Left ventricle myocardium inferior (tissue), 1 donor: Measurements from ENCODE around the gene YPEL3. TPM values are rescaled to one million over a fixed set of nuclear protein-coding genes. Genes with fewer than 3 reads are reported as not detected.

Source experiments
- DNase-seq: peaks from one replicate; pipeline ENCODE4 v3.0.0-alpha.2; 2020
- H3K27ac ChIP-seq: fragments of 200-600 bp; replicated peaks from 2 replicates; pipeline ENCODE4 v1.8.0; 2021
- H3K27me3 ChIP-seq: fragments of 200-600 bp; 2 replicates; pipeline ENCODE4 v1.8.0; 2021; ENCODE audit warnings: low read depth
- H3K36me3 ChIP-seq: fragments of 200-600 bp; 2 replicates; pipeline ENCODE4 v1.8.0; 2021
- H3K4me1 ChIP-seq: fragments of 200-600 bp; 2 replicates; pipeline ENCODE4 v1.8.0; 2021
- H3K4me3 ChIP-seq: fragments of 200-600 bp; 2 replicates; pipeline ENCODE4 v1.8.0; 2021; ENCODE audit warnings: mild to moderate bottlenecking, moderate library complexity
- H3K9me3 ChIP-seq: fragments of 200-600 bp; replicated peaks from 2 replicates; pipeline ENCODE4 v1.8.0; 2021
- CTCF ChIP-seq: fragments of 200-600 bp; IDR thresholded peaks from 2 replicates; pipeline ENCODE4 v1.8.0; 2021; ENCODE audit warnings: antibody characterized with exemption, mild to moderate bottlenecking, borderline replicate concordance
- intact Hi-C: fragments of 100-400 bp; cut with micrococcal nuclease; formaldehyde crosslinking; loops from one replicate; pipeline ENCODE4 v1.11.0; 2022
- total RNA-seq: library from RNA; stranded (reverse); fragmentation: NEBNext Ultra II Directional; extraction: Animal tissue kit (Norgen Biotek cat#: 25700); gene quantifications from one replicate; pipeline ENCODE4 v1.2.1, GENCODE V29; 2021
- donor health status: DM: no; HTN: yes; CAD: no; lungs with severe emphysema.

Gene YPEL3
- total RNA-seq, 1 donor from 2014 or later: 54.4 TPM

- TF ChIP-seq CTCF: no peak
- DNase-seq: no peak
- Histone ChIP-seq H3K36me3 (peaks cover 66% of the 10 kb centered on the region), H3K27me3 (no peaks in the 10 kb centered on the region), H3K9me3 (no peaks in the 10 kb centered on the region), H3K4me1 (peaks cover 27% of the 10 kb centered on the region), H3K27ac (peak overlapping the region; percentile 62), H3K4me3 (no peak overlapping the region)
- intact Hi-C loops: no loop called here
Measured at GRCh38 chr16:30084096-30084815, 11.8 kb downstream of the YPEL3 start.

DNA sequence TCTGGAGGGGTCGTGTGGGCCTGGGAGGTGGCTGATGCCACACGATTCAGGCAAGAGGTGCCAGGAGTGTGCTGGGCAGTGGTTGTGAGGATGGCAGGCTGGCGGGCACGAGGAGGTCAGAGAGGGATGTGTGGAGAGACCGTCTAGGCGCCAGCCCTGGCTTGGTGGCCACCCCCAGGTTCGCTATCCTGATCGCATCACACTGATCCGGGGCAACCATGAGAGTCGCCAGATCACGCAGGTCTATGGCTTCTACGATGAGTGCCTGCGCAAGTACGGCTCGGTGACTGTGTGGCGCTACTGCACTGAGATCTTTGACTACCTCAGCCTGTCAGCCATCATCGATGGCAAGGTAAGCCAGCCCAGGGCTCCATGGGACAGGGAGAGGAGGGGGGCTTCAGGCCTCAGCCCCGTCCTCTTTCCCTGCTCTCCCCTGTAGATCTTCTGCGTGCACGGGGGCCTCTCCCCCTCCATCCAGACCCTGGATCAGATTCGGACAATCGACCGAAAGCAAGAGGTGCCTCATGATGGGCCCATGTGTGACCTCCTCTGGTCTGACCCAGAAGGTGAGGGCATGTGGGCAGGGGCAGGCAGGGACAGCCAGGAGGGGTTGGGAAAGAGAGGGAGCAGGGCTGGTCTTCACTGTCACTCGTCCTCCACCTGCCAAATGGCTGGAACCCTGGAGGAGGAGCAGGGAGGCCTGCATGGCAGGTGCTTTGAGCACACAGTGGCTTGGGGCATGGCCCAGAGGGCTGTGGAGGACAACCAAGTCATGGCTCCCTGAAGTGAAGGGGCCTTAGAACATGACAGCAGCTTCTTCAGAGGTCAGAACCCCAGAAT is 12.6 kb downstream of the YPEL3 start:
- H3K4me1 ChIP-seq: peaks cover 35% of the 10 kb centered on the region
- TF ChIP-seq CTCF: no peak
- H3K27me3 ChIP-seq: no peaks in the 10 kb centered on the region
- H3K9me3 ChIP-seq: no peaks in the 10 kb centered on the region
- H3K36me3 ChIP-seq: peaks cover 74% of the 10 kb centered on the region
- no peak for DNase-seq
- intact Hi-C loops: no loop called here
- H3K4me3 ChIP-seq: no peak overlapping the region
- H3K27ac ChIP-seq: no peak overlapping the region

DNA sequence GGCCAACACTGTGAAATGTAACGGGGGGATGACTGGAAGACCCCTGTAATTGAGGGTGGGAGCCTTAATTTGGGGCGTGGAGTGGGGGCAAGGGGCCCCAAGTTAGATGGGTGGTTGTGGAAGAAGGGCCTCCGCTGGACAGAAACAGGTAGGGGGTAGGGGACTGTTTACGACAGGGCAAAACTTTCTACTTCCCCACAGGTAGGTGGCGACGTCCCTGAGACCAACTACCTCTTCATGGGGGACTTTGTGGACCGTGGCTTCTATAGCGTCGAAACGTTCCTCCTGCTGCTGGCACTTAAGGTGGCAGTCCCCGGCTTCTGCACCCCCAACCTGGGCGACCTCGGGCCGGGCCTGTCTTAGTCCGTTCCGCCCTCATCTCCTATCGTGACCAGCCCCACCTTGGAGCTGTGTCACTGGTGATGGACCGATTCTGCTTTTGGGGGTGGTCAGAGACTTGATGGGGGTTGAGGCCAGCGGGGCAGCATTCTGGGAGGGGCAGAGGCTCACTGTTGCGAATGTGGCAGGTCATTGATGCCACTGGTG is 13.4 kb downstream of the YPEL3 start:
- no peaks in the 10 kb centered on the region for H3K9me3 ChIP-seq
- intact Hi-C loops: no loop called here
- no peak overlapping the region for H3K27ac ChIP-seq
- no peaks in the 10 kb centered on the region for H3K27me3 ChIP-seq
- no peak overlapping the region for H3K4me3 ChIP-seq
- H3K4me1 ChIP-seq: peaks cover 43% of the 10 kb centered on the region
- no peak for TF ChIP-seq CTCF
- H3K36me3 ChIP-seq: peaks cover 80% of the 10 kb centered on the region
- no peak for DNase-seq

DNA sequence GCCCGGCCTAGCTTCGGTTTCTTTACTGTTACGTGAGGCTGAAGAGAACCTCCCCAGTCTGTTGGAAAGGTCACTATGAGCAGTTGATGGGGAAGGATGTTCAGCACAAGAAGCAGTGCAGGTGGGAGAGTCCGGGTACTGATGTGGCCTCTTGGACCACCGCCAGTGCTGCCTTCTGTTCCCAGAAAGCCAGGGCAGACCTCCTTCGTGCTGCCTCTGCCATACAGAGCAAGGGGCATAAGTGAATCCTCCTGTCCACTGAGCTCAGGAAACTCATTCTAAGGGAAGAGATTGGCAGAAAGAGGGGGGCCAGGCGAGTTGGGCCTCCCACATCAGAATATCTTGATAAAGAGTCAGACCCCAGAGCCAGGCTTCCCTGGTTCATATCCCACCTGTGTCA is 16.5 kb downstream of the YPEL3 start:
- DNase-seq: no peak
- H3K36me3 ChIP-seq: peaks cover 71% of the 10 kb centered on the region
- H3K4me1 ChIP-seq: peaks cover 54% of the 10 kb centered on the region
- no peak overlapping the region for H3K4me3 ChIP-seq
- no peaks in the 10 kb centered on the region for H3K27me3 ChIP-seq
- intact Hi-C loops: no loop called here
- no peaks in the 10 kb centered on the region for H3K9me3 ChIP-seq
- H3K27ac ChIP-seq: peak overlapping the region; percentile 29
- TF ChIP-seq CTCF: no peak

GRCh38 chr16:30078744-30079143 is 17.3 kb downstream of the YPEL3 start:
- H3K9me3 ChIP-seq: no peaks in the 10 kb centered on the region
- peaks cover 69% of the 10 kb centered on the region for H3K36me3 ChIP-seq
- TF ChIP-seq CTCF: no peak
- DNase-seq: no peak
- peak overlapping the region; percentile 29 for H3K27ac ChIP-seq
- no peaks in the 10 kb centered on the region for H3K27me3 ChIP-seq
- intact Hi-C loops: no loop called here
- peaks cover 53% of the 10 kb centered on the region for H3K4me1 ChIP-seq
- H3K4me3 ChIP-seq: no peak overlapping the region
